AG09309 (cell line): ENCODE measurements around the gene JADE2.

Source experiments
- DNase-seq: peaks from one replicate; pipeline ENCODE4 v3.0.0-alpha.2; 2010; ENCODE audit warnings: low read depth
- H3K4me3 ChIP-seq: 2 replicates; pipeline ENCODE4 v1.5.1; 2011; ENCODE audit warnings: mild to moderate bottlenecking, low read depth, low read length, moderate library complexity; ENCODE audit not compliant: control insufficient read depth
- TF ChIP-seq, protein P1 (sequence below): IDR thresholded peaks from 2 replicates; pipeline ENCODE4 v1.5.1; 2011; ENCODE audit warnings: mild to moderate bottlenecking, low read depth, low read length, inconsistent platforms; ENCODE audit not compliant: insufficient read depth, control insufficient read depth; ENCODE audit errors: missing control alignments

JADE2 gene

GRCh38 chr5:134570886-134571285 lies 45.4 kb downstream of the JADE2 start:
- no peak for DNase-seq
- no peak overlapping the region for H3K4me3 ChIP-seq
- TF ChIP-seq, protein P1, sequence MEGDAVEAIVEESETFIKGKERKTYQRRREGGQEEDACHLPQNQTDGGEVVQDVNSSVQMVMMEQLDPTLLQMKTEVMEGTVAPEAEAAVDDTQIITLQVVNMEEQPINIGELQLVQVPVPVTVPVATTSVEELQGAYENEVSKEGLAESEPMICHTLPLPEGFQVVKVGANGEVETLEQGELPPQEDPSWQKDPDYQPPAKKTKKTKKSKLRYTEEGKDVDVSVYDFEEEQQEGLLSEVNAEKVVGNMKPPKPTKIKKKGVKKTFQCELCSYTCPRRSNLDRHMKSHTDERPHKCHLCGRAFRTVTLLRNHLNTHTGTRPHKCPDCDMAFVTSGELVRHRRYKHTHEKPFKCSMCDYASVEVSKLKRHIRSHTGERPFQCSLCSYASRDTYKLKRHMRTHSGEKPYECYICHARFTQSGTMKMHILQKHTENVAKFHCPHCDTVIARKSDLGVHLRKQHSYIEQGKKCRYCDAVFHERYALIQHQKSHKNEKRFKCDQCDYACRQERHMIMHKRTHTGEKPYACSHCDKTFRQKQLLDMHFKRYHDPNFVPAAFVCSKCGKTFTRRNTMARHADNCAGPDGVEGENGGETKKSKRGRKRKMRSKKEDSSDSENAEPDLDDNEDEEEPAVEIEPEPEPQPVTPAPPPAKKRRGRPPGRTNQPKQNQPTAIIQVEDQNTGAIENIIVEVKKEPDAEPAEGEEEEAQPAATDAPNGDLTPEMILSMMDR: no peak

DNA sequence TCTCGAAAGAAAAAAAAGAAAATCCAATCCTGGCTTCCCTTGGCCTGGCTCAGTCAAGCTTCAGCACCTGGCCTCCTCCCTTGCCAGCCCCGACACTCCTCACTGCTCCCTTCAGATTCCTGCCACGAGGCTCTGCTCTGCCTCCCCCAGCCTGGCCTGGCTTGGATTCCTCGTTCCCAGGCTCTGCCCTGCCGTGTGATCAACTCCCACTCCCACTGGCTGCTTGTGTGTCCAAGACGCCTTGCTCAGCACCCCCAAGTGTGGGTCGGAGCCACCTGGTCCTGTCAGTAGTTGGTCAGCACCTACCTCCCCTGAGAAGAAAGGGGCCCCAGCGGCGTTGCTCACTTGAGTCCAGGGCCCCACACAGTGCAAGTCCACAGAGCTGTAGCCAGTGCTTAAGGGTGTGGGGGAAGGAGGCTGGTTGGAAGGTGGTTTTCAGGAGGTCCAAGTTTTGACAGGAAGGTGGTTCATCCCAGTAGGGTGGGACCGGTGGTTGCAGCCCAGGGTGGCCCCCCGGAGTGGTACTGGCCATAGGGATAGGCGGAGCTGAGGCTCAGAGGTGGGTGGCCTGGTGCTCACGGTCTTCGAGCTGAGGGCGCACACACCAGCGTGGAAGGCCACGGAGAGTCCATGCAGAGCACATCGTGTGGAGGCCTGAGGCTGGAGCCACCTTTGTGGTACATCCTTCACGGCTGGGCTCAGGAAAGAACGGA lies 46.4 kb downstream of the JADE2 start:
- no peak for DNase-seq
- no peak overlapping the region for H3K4me3 ChIP-seq
- TF ChIP-seq, protein P1: no peak

DNA sequence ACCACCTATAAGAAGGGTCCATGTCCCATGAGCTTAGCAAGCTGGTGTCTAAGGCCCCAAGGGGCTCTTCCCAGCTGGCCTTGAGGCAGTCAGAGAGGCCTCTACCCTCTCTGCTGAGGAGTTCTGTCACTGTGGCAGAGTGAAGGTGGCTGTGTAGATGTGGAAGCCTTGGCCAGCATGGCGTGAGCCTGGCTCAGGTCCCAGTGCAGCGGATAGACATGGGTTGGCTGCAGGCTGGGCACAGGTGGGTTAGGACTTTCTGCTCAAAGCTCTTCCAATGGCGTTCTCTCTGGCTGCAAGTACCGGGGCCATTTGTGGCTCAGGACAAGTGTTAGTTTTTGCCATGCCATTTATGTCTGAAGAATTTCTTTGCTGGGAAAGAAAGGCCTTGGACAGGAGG lies 47.3 kb downstream of the JADE2 start:
- DNase-seq: no peak
- TF ChIP-seq, protein P1: no peak
- no peak overlapping the region for H3K4me3 ChIP-seq

DNA sequence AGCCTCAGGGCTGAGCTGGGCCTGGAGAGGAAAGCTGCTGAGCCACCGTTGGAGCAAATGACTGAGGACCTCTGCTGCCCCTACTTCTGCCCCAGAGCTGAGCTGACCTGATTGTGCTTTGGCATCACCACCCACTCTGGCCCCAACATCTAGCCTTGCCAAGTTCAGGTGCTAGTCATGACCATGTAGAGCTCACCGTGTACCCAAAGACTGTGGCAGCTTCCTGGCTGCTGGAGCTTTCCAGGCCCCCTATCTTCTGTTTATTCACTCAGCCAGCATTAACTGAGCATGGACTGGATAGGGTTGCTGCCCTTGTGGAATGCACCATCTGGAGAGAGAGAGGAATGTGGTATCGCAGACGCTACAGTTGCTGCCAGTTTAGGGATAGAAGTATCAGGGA lies 49.1 kb downstream of the JADE2 start:
- H3K4me3 ChIP-seq: no peak overlapping the region
- no peak for DNase-seq
- TF ChIP-seq, protein P1: no peak

GRCh38 chr5:134575316-134575715 lies 49.8 kb downstream of the JADE2 start:
- no peak overlapping the region for H3K4me3 ChIP-seq
- DNase-seq: no peak
- TF ChIP-seq, protein P1: no peak

DNA sequence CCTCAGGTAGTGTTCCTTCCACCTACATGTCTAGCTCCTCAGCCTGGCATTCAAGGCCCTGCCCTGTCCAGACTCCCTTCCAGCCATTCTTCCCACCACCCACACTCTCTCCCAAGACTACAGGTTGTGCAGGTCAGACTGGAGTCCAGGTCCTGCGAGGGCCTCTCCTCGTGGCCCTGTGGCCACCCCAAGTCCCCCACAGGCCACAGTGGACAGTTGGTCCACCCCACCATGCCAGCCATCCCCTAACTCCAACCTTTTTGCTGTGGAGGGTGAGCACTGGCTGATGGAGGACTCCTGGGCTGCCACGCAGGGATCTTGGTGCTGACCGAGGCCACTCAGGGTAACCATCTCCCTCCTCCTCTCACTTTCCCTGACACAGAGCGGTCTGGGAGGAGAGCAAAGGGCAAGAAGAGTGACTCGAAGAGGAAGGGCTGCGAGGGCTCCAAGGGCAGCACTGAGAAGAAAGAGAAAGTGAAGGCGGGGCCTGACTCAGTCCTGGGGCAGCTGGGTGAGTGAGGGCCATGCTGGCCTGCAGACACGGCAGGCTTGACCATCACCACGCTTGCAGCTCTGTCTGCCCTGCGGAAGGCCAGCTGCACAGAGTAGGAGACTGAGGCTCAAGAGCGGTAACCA lies 51.0 kb downstream of the JADE2 start:
- H3K4me3 ChIP-seq: no peak overlapping the region
- TF ChIP-seq, protein P1: no peak
- DNase-seq: no peak
